LNCAP (cell line): ENCODE measurements around the gene DCTN5.

Experiments used
- TF ChIP-seq, protein P1 (sequence below): fragments of 450-650 bp; IDR thresholded peaks from 2 replicates; pipeline ENCODE4 v1.5.1; 2017; ENCODE audit warnings: mild to moderate bottlenecking

DCTN5 gene

DNA sequence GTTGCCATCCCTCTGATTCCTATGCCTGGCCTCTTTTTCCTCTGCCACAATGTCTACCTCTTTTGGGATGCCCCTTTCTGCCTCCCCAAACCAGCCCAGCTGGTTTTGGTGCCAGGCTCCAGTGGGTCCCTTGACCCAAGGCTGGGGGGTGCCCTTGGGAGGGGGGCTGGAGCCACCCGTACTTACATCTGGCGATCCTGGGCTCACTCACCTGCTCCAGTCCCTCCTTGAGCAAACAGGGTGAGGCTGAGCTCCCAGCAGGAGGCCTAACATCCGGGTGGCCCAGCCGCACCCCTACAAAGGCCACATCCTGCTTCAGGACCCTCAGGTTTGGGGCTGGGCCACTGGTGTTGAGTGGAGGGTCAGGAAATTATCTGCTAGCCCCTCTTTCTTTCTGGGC lies 70.5 kb downstream of the DCTN5 start:
- TF ChIP-seq, protein P1, sequence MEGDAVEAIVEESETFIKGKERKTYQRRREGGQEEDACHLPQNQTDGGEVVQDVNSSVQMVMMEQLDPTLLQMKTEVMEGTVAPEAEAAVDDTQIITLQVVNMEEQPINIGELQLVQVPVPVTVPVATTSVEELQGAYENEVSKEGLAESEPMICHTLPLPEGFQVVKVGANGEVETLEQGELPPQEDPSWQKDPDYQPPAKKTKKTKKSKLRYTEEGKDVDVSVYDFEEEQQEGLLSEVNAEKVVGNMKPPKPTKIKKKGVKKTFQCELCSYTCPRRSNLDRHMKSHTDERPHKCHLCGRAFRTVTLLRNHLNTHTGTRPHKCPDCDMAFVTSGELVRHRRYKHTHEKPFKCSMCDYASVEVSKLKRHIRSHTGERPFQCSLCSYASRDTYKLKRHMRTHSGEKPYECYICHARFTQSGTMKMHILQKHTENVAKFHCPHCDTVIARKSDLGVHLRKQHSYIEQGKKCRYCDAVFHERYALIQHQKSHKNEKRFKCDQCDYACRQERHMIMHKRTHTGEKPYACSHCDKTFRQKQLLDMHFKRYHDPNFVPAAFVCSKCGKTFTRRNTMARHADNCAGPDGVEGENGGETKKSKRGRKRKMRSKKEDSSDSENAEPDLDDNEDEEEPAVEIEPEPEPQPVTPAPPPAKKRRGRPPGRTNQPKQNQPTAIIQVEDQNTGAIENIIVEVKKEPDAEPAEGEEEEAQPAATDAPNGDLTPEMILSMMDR = no peak

DNA sequence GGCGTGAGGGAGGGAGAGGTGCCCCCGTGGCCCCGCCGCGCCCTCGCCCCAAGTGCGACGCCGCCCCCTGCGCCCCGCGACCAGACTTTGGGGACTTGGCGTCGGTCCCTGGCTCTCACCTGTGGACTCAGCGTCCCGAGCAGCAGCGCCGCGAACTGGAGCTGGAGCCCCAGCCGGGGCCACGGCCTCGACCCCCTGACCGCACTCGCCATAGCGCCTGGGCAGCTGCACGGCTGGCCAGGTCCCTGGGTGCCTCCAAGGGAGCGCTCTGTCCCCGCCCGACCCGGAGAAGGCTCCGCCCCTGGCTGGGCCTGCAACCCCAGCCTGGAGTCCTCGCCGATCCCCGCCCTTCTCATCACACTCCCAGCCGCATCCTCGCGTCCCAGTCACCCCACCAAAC lies 71.7 kb downstream of the DCTN5 start, which contains the start of gene ERN2:
ERN2 (minus strand) TSS at position 247 of the 400 bp plus-strand sequence; CDS start at position 212, 35 bp downstream.
- TF ChIP-seq, protein P1 = no peak

DNA sequence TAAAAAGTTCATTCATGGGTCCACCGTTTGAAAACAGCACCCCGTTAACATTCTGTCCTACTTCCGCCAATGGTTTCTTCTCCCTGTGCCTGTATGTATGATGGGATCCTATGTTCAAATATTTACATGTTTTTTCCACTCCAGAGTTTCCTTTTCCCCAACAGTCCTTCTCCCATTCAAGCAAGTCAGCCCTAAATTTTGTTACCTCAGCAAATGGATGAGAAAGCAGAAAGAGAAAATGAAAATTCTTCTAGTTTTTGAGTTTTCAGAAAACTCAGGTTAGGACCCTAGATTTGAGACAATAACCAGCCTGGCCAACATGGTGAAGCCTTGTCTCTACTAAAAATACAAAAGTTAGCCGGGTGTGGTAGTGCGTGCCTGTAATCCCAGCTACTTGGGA lies 75.2 kb downstream of the DCTN5 start:
- TF ChIP-seq, protein P1 = no peak

- TF ChIP-seq, protein P1 = no peak
These were observed 83.0 kb downstream of the DCTN5 start for GRCh38 chr16:23724096-23724784.

GRCh38 chr16:23724785-23725131 lies 83.5 kb downstream of the DCTN5 start:
- TF ChIP-seq, protein P1 = no peak

GRCh38 chr16:23726710-23727109 lies 85.4 kb downstream of the DCTN5 start:
- TF ChIP-seq, protein P1 = no peak
